Left lung (tissue), 10 donors: Measurements from ENCODE around the gene STK11. TPM values are rescaled to one million over a fixed set of nuclear protein-coding genes. Genes with fewer than 3 reads are reported as not detected.

Experiments used
- ATAC-seq: fragments of 200-7000 bp; cut with Tn5 transposase; one replicate; pipeline ENCODE4 v1.9.1; 2020; ENCODE audit warnings: moderate library complexity
- DNase-seq, 4 donors: peaks; one replicate each; pipeline ENCODE4 v3.0.0-alpha.2; 2013 to 2020
- H3K27ac ChIP-seq, 2 donors: fragments of 200-600 bp; sonication (generic) in 1 of 2; one replicate each; pipeline versions ENCODE4 v1.5.0 to v1.8.0; 2020 to 2021
- H3K27me3 ChIP-seq, 2 donors: fragments of 200-600 bp; sonication (generic) in 1 of 2; one replicate each; pipeline versions ENCODE4 v1.5.0 to v1.8.0; 2020 to 2021
- H3K36me3 ChIP-seq, 2 donors: fragments of 200-600 bp; sonication (generic) in 1 of 2; one replicate each; pipeline versions ENCODE4 v1.5.0 to v1.8.0; 2020 to 2021
- H3K4me1 ChIP-seq, 2 donors: fragments of 200-600 bp; one replicate each; pipeline ENCODE4 v1.8.0; 2021
- H3K4me3 ChIP-seq, 2 donors: fragments of 200-600 bp; sonication (generic) in 1 of 2; one replicate each; pipeline versions ENCODE4 v1.5.0 to v1.8.0; 2020 to 2021; ENCODE audit warnings: mild to moderate bottlenecking in 1 of 2
- H3K9me3 ChIP-seq, 2 donors: fragments of 200-600 bp; sonication (generic) in 1 of 2; one replicate each; pipeline versions ENCODE4 v1.5.0 to v1.8.0; 2020 to 2021
- CTCF ChIP-seq, 2 donors: fragments of 200-600 bp; sonication (generic) in 1 of 2; IDR thresholded peaks; one replicate each; pipeline versions ENCODE4 v1.5.0 to v1.8.0; 2021; ENCODE audit warnings: antibody characterized with exemption in 2 of 2
- intact Hi-C, 2 donors: fragments of 100-400 bp; cut with DNase I; formaldehyde crosslinking; loops; one replicate each; pipeline versions ENCODE4 v1.11.2 to v1.14.2; 2022
- polyA plus RNA-seq, 6 donors: library from polyadenylated mRNA; unstranded; fragments of 120-200 nt; gene quantifications; one replicate each; pipeline ENCODE4 v1.2.1, GENCODE V29; 2013; ENCODE audit not compliant: insufficient read length in 6 of 6
- total RNA-seq, 2 donors: library from RNA; stranded (reverse); fragmentation: NEBNext Ultra II Directional; extraction: Animal tissue kit (Norgen Biotek cat#: 25700); gene quantifications; one replicate each; pipeline ENCODE4 v1.2.1, GENCODE V29; 2021
- donor health status: DM: no; HTN: yes; CAD: no.
- donor health status: DM: no; HTN: no; CAD: no.

STK11 gene
- total and polyA plus RNA-seq, 8 donors: 42.6 to 58.4 (median 51.1) TPM

GRCh38 chr19:1276628-1277022 is 71.0 kb downstream of the STK11 start:
- peak overlapping the region; percentile 48 to 70 for H3K4me3 ChIP-seq

GRCh38 chr19:1277061-1277460 is 71.5 kb downstream of the STK11 start:
- no peak for ATAC-seq
- intact Hi-C loops: no loop called here
- Histone ChIP-seq H3K27ac (no peak overlapping the region), H3K4me1 (peaks cover 23 to 53% of the 10 kb centered on the region in 2 donors), H3K27me3 (no peaks in the 10 kb centered on the region), H3K36me3 (peaks cover 4 to 58% of the 10 kb centered on the region in 2 donors), H3K4me3 (no peak overlapping the region), H3K9me3 (no peaks in the 10 kb centered on the region)
- TF ChIP-seq CTCF (IDR thresholded peaks at IDR 0.05): no peak
- DNase-seq: no peak

More at GRCh38 chr19:1276628-1277022, 71.0 kb downstream of the STK11 start:
- intact Hi-C loops: no loop called here
- Histone ChIP-seq H3K27me3 (no peaks in the 10 kb centered on the region), H3K36me3 (peaks cover 4 to 63% of the 10 kb centered on the region in 2 donors), H3K9me3 (no peaks in the 10 kb centered on the region), H3K27ac (peak overlapping the region; percentile 99), H3K4me1 (peaks cover 28 to 58% of the 10 kb centered on the region in 2 donors)
- TF ChIP-seq CTCF (IDR thresholded peaks at IDR 0.05): no peak
- DNase-seq (no peak), ATAC-seq (no peak)

Other genes starting within 250 kb of the STK11 start
- 10 to 100 TPM; 36.1 to 40.7 TPM for gene WDR18, start 221.4 kb upstream of the STK11 start, total RNA-seq
- 10 to 100 TPM; 26.6 to 35.9 (median 34.1) TPM for gene WDR18, start 221.4 kb upstream of the STK11 start, polyA plus RNA-seq
- gene GRIN3B, start 205.4 kb upstream of the STK11 start, total RNA-seq: 1 to 10 TPM in 1 of 2 donors, not detected in 1; 2.7 TPM
- 1 to 10 TPM in 2 of 6 donors, under 1 TPM in 4; 0.37 to 1.4 (median 0.54) TPM for gene GRIN3B, start 205.4 kb upstream of the STK11 start, polyA plus RNA-seq
- 100 to 1,000 TPM; 135 to 154 TPM for gene TMEM259, start 184.7 kb upstream of the STK11 start, total RNA-seq
- gene TMEM259, start 184.7 kb upstream of the STK11 start, polyA plus RNA-seq: 100 to 1,000 TPM in 2 of 6 donors, 10 to 100 TPM in 4; 74.2 to 117 (median 98.7) TPM
- gene RNU6-2, start 184.3 kb upstream of the STK11 start, total RNA-seq: not detected
- not detected for gene RNU6-2, start 184.3 kb upstream of the STK11 start, polyA plus RNA-seq
- 100 to 1,000 TPM; 250 to 259 TPM for gene CNN2, start 179.2 kb upstream of the STK11 start, total RNA-seq
- gene CNN2, start 179.2 kb upstream of the STK11 start, polyA plus RNA-seq: 100 to 1,000 TPM; 133 to 214 (median 160) TPM
- 10 to 100 TPM; 49.6 to 52.2 TPM for gene ABCA7, start 165.7 kb upstream of the STK11 start, total RNA-seq
- 1 to 10 TPM; 3.3 to 5.5 (median 4.5) TPM for gene ABCA7, start 165.7 kb upstream of the STK11 start, polyA plus RNA-seq
- 10 to 100 TPM; 71.1 to 83.8 TPM for gene ARHGAP45, start 138.6 kb upstream of the STK11 start, total RNA-seq
- gene ARHGAP45, start 138.6 kb upstream of the STK11 start, polyA plus RNA-seq: 10 to 100 TPM in 5 of 6 donors, 1 to 10 TPM in 1; 8.5 to 12.3 (median 11.2) TPM
- gene POLR2E, start 110.4 kb upstream of the STK11 start, total RNA-seq: 100 to 1,000 TPM; 139 to 160 TPM
- gene POLR2E, start 110.4 kb upstream of the STK11 start, polyA plus RNA-seq: 100 to 1,000 TPM; 120 to 147 (median 135) TPM
- 100 to 1,000 TPM; 266 to 365 TPM for gene GPX4, start 101.8 kb upstream of the STK11 start, total RNA-seq
- 100 to 1,000 TPM; 146 to 223 (median 208) TPM for gene GPX4, start 101.8 kb upstream of the STK11 start, polyA plus RNA-seq
- 100 to 1,000 TPM in 1 of 2 donors, 10 to 100 TPM in 1; 68.3 to 119 TPM for gene SBNO2, start 31.5 kb upstream of the STK11 start, total RNA-seq
- gene SBNO2, start 31.5 kb upstream of the STK11 start, polyA plus RNA-seq: 10 to 100 TPM; 17.9 to 25.5 (median 22.5) TPM
- 1 to 10 TPM in 1 of 2 donors, under 1 TPM in 1; 0.55 to 1.5 TPM for gene CBARP, start 32.2 kb downstream of the STK11 start, total RNA-seq
- 1 to 10 TPM in 5 of 6 donors, under 1 TPM in 1; 0.75 to 2.5 (median 1.3) TPM for gene CBARP, start 32.2 kb downstream of the STK11 start, polyA plus RNA-seq
- 100 to 1,000 TPM; 139 to 161 TPM for gene ATP5F1D, start 36.0 kb downstream of the STK11 start, total RNA-seq
- 100 to 1,000 TPM in 1 of 6 donors, 10 to 100 TPM in 5; 55.0 to 107 (median 71.8) TPM for gene ATP5F1D, start 36.0 kb downstream of the STK11 start, polyA plus RNA-seq
- 100 to 1,000 TPM in 1 of 2 donors, 10 to 100 TPM in 1; 87.4 to 115 TPM for gene MIDN, start 42.8 kb downstream of the STK11 start, total RNA-seq
- gene MIDN, start 42.8 kb downstream of the STK11 start, polyA plus RNA-seq: 10 to 100 TPM; 34.3 to 64.9 (median 53.0) TPM
- gene CIRBP, start 63.6 kb downstream of the STK11 start, total RNA-seq: 100 to 1,000 TPM; 220 to 235 TPM
- gene CIRBP, start 63.6 kb downstream of the STK11 start, polyA plus RNA-seq: 1,000 to 10,000 TPM in 3 of 6 donors, 100 to 1,000 TPM in 3; 873 to 1,079 (median 988) TPM
- 10 to 100 TPM; 48.0 to 58.7 TPM for gene FAM174C, start 69.8 kb downstream of the STK11 start, total RNA-seq
- gene FAM174C, start 69.8 kb downstream of the STK11 start, polyA plus RNA-seq: 10 to 100 TPM; 10.6 to 22.2 (median 17.2) TPM
- gene EFNA2, start 80.1 kb downstream of the STK11 start, total RNA-seq: under 1 TPM in 1 of 2 donors, not detected in 1; 0.52 TPM
- 1 to 10 TPM in 3 of 6 donors, under 1 TPM in 3; 0.48 to 2.0 (median 1.1) TPM for gene EFNA2, start 80.1 kb downstream of the STK11 start, polyA plus RNA-seq
- gene NDUFS7, start 178.1 kb downstream of the STK11 start, total RNA-seq: 10 to 100 TPM; 84.4 to 85.4 TPM
- gene NDUFS7, start 178.1 kb downstream of the STK11 start, polyA plus RNA-seq: 10 to 100 TPM; 30.3 to 50.6 (median 36.6) TPM
- gene GAMT, start 195.8 kb downstream of the STK11 start, total RNA-seq: 10 to 100 TPM in 1 of 2 donors, 1 to 10 TPM in 1; 5.9 to 19.2 TPM
- 10 to 100 TPM; 19.4 to 26.1 (median 24.3) TPM for gene GAMT, start 195.8 kb downstream of the STK11 start, polyA plus RNA-seq
- 100 to 1,000 TPM in 1 of 2 donors, 10 to 100 TPM in 1; 87.6 to 132 TPM for gene DAZAP1, start 201.8 kb downstream of the STK11 start, total RNA-seq
- gene DAZAP1, start 201.8 kb downstream of the STK11 start, polyA plus RNA-seq: 100 to 1,000 TPM in 1 of 6 donors, 10 to 100 TPM in 5; 86.4 to 108 (median 93.7) TPM
- 100 to 1,000 TPM; 942 to 951 TPM for gene RPS15, start 232.6 kb downstream of the STK11 start, total RNA-seq
- gene RPS15, start 232.6 kb downstream of the STK11 start, polyA plus RNA-seq: 100 to 1,000 TPM; 673 to 987 (median 817) TPM
- gene APC2, start 244.3 kb downstream of the STK11 start, total RNA-seq: under 1 TPM; 0.06 to 0.10 TPM
- 1 to 10 TPM in 3 of 6 donors, under 1 TPM in 3; 0.42 to 1.4 (median 0.91) TPM for gene APC2, start 244.3 kb downstream of the STK11 start, polyA plus RNA-seq